Left ventricle myocardium inferior (tissue), 1 donor: Measurements from ENCODE around the gene FCN3. TPM values are rescaled to one million over a fixed set of nuclear protein-coding genes. Genes with fewer than 3 reads are reported as not detected.
A peak's percentile ranks its signal among the peaks of the same experiment; 100 is the strongest.

Experiments used
- DNase-seq: peaks from one replicate; pipeline ENCODE4 v3.0.0-alpha.2; 2020
- H3K27ac ChIP-seq: fragments of 200-600 bp; replicated peaks from 2 replicates; pipeline ENCODE4 v1.8.0; 2021
- H3K27me3 ChIP-seq: fragments of 200-600 bp; 2 replicates; pipeline ENCODE4 v1.8.0; 2021; ENCODE audit warnings: low read depth
- H3K36me3 ChIP-seq: fragments of 200-600 bp; 2 replicates; pipeline ENCODE4 v1.8.0; 2021
- H3K4me1 ChIP-seq: fragments of 200-600 bp; 2 replicates; pipeline ENCODE4 v1.8.0; 2021
- H3K4me3 ChIP-seq: fragments of 200-600 bp; 2 replicates; pipeline ENCODE4 v1.8.0; 2021; ENCODE audit warnings: mild to moderate bottlenecking, moderate library complexity
- H3K9me3 ChIP-seq: fragments of 200-600 bp; replicated peaks from 2 replicates; pipeline ENCODE4 v1.8.0; 2021
- CTCF ChIP-seq: fragments of 200-600 bp; IDR thresholded peaks from 2 replicates; pipeline ENCODE4 v1.8.0; 2021; ENCODE audit warnings: antibody characterized with exemption, mild to moderate bottlenecking, borderline replicate concordance
- intact Hi-C: fragments of 100-400 bp; cut with micrococcal nuclease; formaldehyde crosslinking; loops from one replicate; pipeline ENCODE4 v1.11.0; 2022
- total RNA-seq: library from RNA; stranded (reverse); fragmentation: NEBNext Ultra II Directional; extraction: Animal tissue kit (Norgen Biotek cat#: 25700); gene quantifications from one replicate; pipeline ENCODE4 v1.2.1, GENCODE V29; 2021
- donor health status: DM: no; HTN: yes; CAD: no; lungs with severe emphysema.

The FCN3 gene
- total RNA-seq, 1 donor from 2014 or later: 27.3 TPM

GRCh38 chr1:27342391-27342777 is 32.2 kb downstream of the FCN3 start:
- Histone ChIP-seq H3K4me1 (peaks cover 11% of the 10 kb centered on the region), H3K9me3 (no peaks in the 10 kb centered on the region), H3K27me3 (no peaks in the 10 kb centered on the region), H3K4me3 (no peak overlapping the region), H3K27ac (no peak overlapping the region), H3K36me3 (peaks cover 5% of the 10 kb centered on the region)
- no peak for DNase-seq
- intact Hi-C loops: no loop called here
- TF ChIP-seq CTCF: no peak

GRCh38 chr1:27341525-27342252 is 32.9 kb downstream of the FCN3 start, which contains the start of gene SYTL1:
Gene SYTL1, plus strand, starts transcription at chr1:27342022. Its CDS starts 3,313 bp downstream, at chr1:27345335.
- intact Hi-C loops: no loop called here
- peaks cover 11% of the 10 kb centered on the region for H3K4me1 ChIP-seq

GRCh38 chr1:27339213-27339612 is 35.4 kb downstream of the FCN3 start:
- DNase-seq: no peak

More at GRCh38 chr1:27341525-27342252, 32.9 kb downstream of the FCN3 start, which contains the start of gene SYTL1:
- no peaks in the 10 kb centered on the region for H3K9me3 ChIP-seq
- H3K4me3 ChIP-seq: peak within 1 kb of the TSS; percentile 12
- H3K27ac ChIP-seq: peak within 1 kb of the TSS; percentile 43
- DNase-seq: no peak
- TF ChIP-seq CTCF: no peak
- H3K36me3 ChIP-seq: peaks cover 12% of the 10 kb centered on the region
- no peaks in the 10 kb centered on the region for H3K27me3 ChIP-seq

GRCh38 chr1:27338751-27339150 is 35.9 kb downstream of the FCN3 start:
- H3K27me3 ChIP-seq: no peaks in the 10 kb centered on the region
- peaks cover 11% of the 10 kb centered on the region for H3K4me1 ChIP-seq
- H3K36me3 ChIP-seq: peaks cover 42% of the 10 kb centered on the region
- no peak for TF ChIP-seq CTCF
- DNase-seq: no peak
- intact Hi-C loops: no loop called here
- H3K27ac ChIP-seq: no peak overlapping the region
- H3K4me3 ChIP-seq: no peak overlapping the region
- no peaks in the 10 kb centered on the region for H3K9me3 ChIP-seq

More at GRCh38 chr1:27339213-27339612, 35.4 kb downstream of the FCN3 start:
- Histone ChIP-seq H3K4me1 (peaks cover 11% of the 10 kb centered on the region), H3K9me3 (no peaks in the 10 kb centered on the region), H3K4me3 (no peak overlapping the region), H3K27ac (no peak overlapping the region), H3K27me3 (no peaks in the 10 kb centered on the region), H3K36me3 (peaks cover 37% of the 10 kb centered on the region)
- intact Hi-C loops: no loop called here
- TF ChIP-seq CTCF: no peak

- Histone ChIP-seq H3K4me3 (no peak overlapping the region), H3K36me3 (peaks cover 60% of the 10 kb centered on the region), H3K27me3 (no peaks in the 10 kb centered on the region), H3K27ac (no peak overlapping the region), H3K9me3 (no peaks in the 10 kb centered on the region), H3K4me1 (peaks cover 15% of the 10 kb centered on the region)
- intact Hi-C loops: no loop called here
- no peak for DNase-seq
- no peak for TF ChIP-seq CTCF
Observed at GRCh38 chr1:27336756-27337155, 37.9 kb downstream of the FCN3 start.
